HepG2 (cell line): ENCODE measurements around the gene SIRPA. TPM values are rescaled to one million over a fixed set of nuclear protein-coding genes. Genes with fewer than 3 reads are reported as not detected.

Source experiments
- ATAC-seq: fragments of 200-7000 bp; cut with Tn5 transposase; 3 replicates; pipeline ENCODE4 v1.9.1; 2020; ENCODE audit warnings: mild to moderate bottlenecking, moderate library complexity
- BruUV-seq: library from RNA; stranded (reverse); fragments of 400-500 nt; replicated peaks from 2 replicates; lab custom pipeline; 2021; lab: Mats Ljungman, UMichigan
- CTCF ChIA-PET: fragments of 300-600 bp; formaldehyde crosslinking; extraction: SDS; loops from one replicate; lab custom pipeline; 2021; ENCODE audit warnings: low total read pairs, inconsistent platforms, low intra/inter-chr PET ratio; lab: Yijun Ruan, JAX
- POLR2A ChIA-PET: fragments of 350-600 bp; sonication (Branson Sonifier 250); formaldehyde crosslinking; loops from one replicate; lab custom pipeline; 2020; ENCODE audit warnings: antibody characterized with exemption, inconsistent platforms; lab: Yijun Ruan, JAX
- DNase-seq: peaks from one replicate; pipeline ENCODE4 v3.0.0-alpha.2; 2015; ENCODE audit warnings: low spot score
- FAIRE-seq: peaks from 3 replicates; lab custom pipeline; 2011; peaks lifted over from hg19 to GRCh38; lab: Jason Lieb, UNC
- H2AFZ ChIP-seq: one replicate; pipeline ENCODE4 v1.6.1; 2011; ENCODE audit warnings: low read length, inconsistent platforms
- H3K27ac ChIP-seq: fragments of 300-600 bp; 3 replicates; pipeline ENCODE4 v1.8.0; 2011; ENCODE audit warnings: mixed run types, mild to moderate bottlenecking, mixed read lengths, low read length, inconsistent platforms; ENCODE audit not compliant: insufficient read depth; ENCODE audit errors: extremely low read length
- H3K27me3 ChIP-seq, 2 experiments: fragments of 200-600 bp in 1 of 2; 2 replicates in 1 of 2; 3 replicates in 1 of 2; pipeline versions ENCODE4 v1.6.0 to v1.8.0; 2011; ENCODE audit warnings: low read length in 2 of 2, mild to moderate bottlenecking in 2 of 2, moderate library complexity in 2 of 2, inconsistent platforms in 1 of 2; ENCODE audit not compliant: insufficient read depth in 2 of 2, control insufficient read depth in 1 of 2
- H3K36me3 ChIP-seq, 2 experiments: fragments of 200-600 bp in 1 of 2; replicated peaks in 1 of 2; 2 replicates in 1 of 2; 3 replicates in 1 of 2; pipeline versions ENCODE4 v1.5.1 to v1.8.0; 2011; ENCODE audit warnings: low read length in 2 of 2, inconsistent platforms in 1 of 2; ENCODE audit not compliant: insufficient read depth in 2 of 2, control insufficient read depth in 1 of 2
- H3K4me1 ChIP-seq: 2 replicates; pipeline ENCODE4 v1.5.1; 2012; ENCODE audit warnings: low read length, inconsistent platforms; ENCODE audit not compliant: insufficient read depth
- H3K4me2 ChIP-seq: 2 replicates; pipeline ENCODE4 v1.6.0; 2011; ENCODE audit warnings: low read depth, low read length, inconsistent platforms
- H3K4me3 ChIP-seq, 3 experiments: fragments of 200-600 bp in 1 of 3; sonication (generic), shearing (Covaris generic) in 1 of 3; replicated peaks in 1 of 3; 2 replicates each; pipeline ENCODE4 v1.5.1; 2011 to 2016; ENCODE audit warnings: low read length in 3 of 3, inconsistent platforms in 2 of 3, low read depth in 2 of 3, mild to moderate bottlenecking in 2 of 3, control low read depth in 1 of 3, mixed read lengths in 1 of 3; ENCODE audit not compliant: insufficient read depth in 1 of 3
- H3K79me2 ChIP-seq: one replicate; pipeline ENCODE4 v1.6.1; 2011; ENCODE audit warnings: low read length, inconsistent platforms; ENCODE audit not compliant: insufficient read depth
- H3K9ac ChIP-seq: 2 replicates; pipeline ENCODE4 v1.6.0; 2011; ENCODE audit warnings: mild to moderate bottlenecking, low read depth, low read length, inconsistent platforms; ENCODE audit not compliant: insufficient read depth
- H3K9me3 ChIP-seq: 2 replicates; pipeline ENCODE4 v1.5.1; 2012; ENCODE audit warnings: mild to moderate bottlenecking, low read length
- H4K20me1 ChIP-seq: 2 replicates; pipeline ENCODE4 v1.6.0; 2011; ENCODE audit warnings: inconsistent platforms, mild to moderate bottlenecking, low read length, moderate library complexity; ENCODE audit not compliant: insufficient read depth
- ARNT2 ChIP-seq: sonication (generic); formaldehyde crosslinking; IDR thresholded peaks from 2 replicates; pipeline ENCODE4 v1.8.0; 2022; ENCODE audit warnings: mild to moderate bottlenecking, low read depth, missing genetic modification reagents, moderate library complexity
- DNMT1 ChIP-seq: sonication (generic); formaldehyde crosslinking; IDR thresholded peaks from 2 replicates; pipeline ENCODE4 v1.5.1; 2020; ENCODE audit warnings: mild to moderate bottlenecking, missing genetic modification reagents
- GABPB1 ChIP-seq: IDR thresholded peaks from 2 replicates; pipeline ENCODE4 v1.6.1; 2016; ENCODE audit warnings: mild to moderate bottlenecking, missing genetic modification reagents, moderate library complexity, missing compliant biosample characterization
- HNF4G ChIP-seq, 2 experiments: sonication (generic) in 1 of 2; formaldehyde crosslinking in 1 of 2; IDR thresholded peaks; 2 replicates each; pipeline versions ENCODE4 v1.4.0 to v1.6.1; 2011 to 2020; ENCODE audit warnings: borderline replicate concordance in 2 of 2, low read depth in 2 of 2, mild to moderate bottlenecking in 2 of 2, low read length in 1 of 2, missing genetic modification reagents in 1 of 2, moderate library complexity in 1 of 2
- IRF2 ChIP-seq: IDR thresholded peaks from 2 replicates; pipeline ENCODE4 v1.6.1; 2018; ENCODE audit warnings: missing genetic modification reagents, missing compliant biosample characterization
- ONECUT2 ChIP-seq: sonication (generic); formaldehyde crosslinking; IDR thresholded peaks from 2 replicates; pipeline ENCODE4 v1.4.0; 2020; ENCODE audit warnings: missing genetic modification reagents
- PHB2 ChIP-seq: fragments of 450-650 bp; IDR thresholded peaks from 2 replicates; pipeline ENCODE4 v1.6.1; 2018; ENCODE audit not compliant: partially characterized antibody
- PHF20 ChIP-seq: sonication (generic); formaldehyde crosslinking; IDR thresholded peaks from 2 replicates; pipeline ENCODE4 v1.5.0; 2020; ENCODE audit warnings: mild to moderate bottlenecking, missing genetic modification reagents
- RCOR2 ChIP-seq: IDR thresholded peaks from 2 replicates; pipeline ENCODE4 v1.6.1; 2016; ENCODE audit warnings: missing biosample characterization, missing genetic modification reagents
- TRIM24 ChIP-seq: sonication (generic); formaldehyde crosslinking; IDR thresholded peaks from 2 replicates; pipeline ENCODE4 v1.8.0; 2022; ENCODE audit warnings: mild to moderate bottlenecking, missing genetic modification reagents
- U2AF1 ChIP-seq: fragments of 200-400 bp; formaldehyde crosslinking; optimal IDR thresholded peaks from 2 replicates; pipeline ENCODE3; 2017; ENCODE audit warnings: mild to moderate bottlenecking, low read depth, low read length
- ZFYVE20 ChIP-seq: sonication (generic); formaldehyde crosslinking; IDR thresholded peaks from 2 replicates; pipeline ENCODE4 v1.8.0; 2023; ENCODE audit warnings: low read depth, mild to moderate bottlenecking, moderate library complexity, missing genetic modification reagents, borderline replicate concordance
- ZNF446 ChIP-seq: sonication (generic); formaldehyde crosslinking; IDR thresholded peaks from 2 replicates; pipeline ENCODE4 v1.5.0; 2020; ENCODE audit warnings: mild to moderate bottlenecking, missing genetic modification reagents
- ZNF563 ChIP-seq: sonication (generic); formaldehyde crosslinking; IDR thresholded peaks from 2 replicates; pipeline ENCODE4 v1.8.0; 2022; ENCODE audit warnings: mild to moderate bottlenecking, moderate library complexity, missing genetic modification reagents
- ZNF589 ChIP-seq: sonication (generic); formaldehyde crosslinking; conservative IDR thresholded peaks from 2 replicates; pipeline ENCODE4 v1.8.0; 2022; ENCODE audit warnings: mild to moderate bottlenecking, moderate library complexity, missing genetic modification reagents
- ZNF670 ChIP-seq: sonication (generic); formaldehyde crosslinking; IDR thresholded peaks from 2 replicates; pipeline ENCODE4 v1.8.0; 2022; ENCODE audit warnings: mild to moderate bottlenecking, missing genetic modification reagents, borderline replicate concordance
- ZNF775 ChIP-seq: sonication (generic); formaldehyde crosslinking; IDR thresholded peaks from 2 replicates; pipeline ENCODE4 v1.4.0; 2020; ENCODE audit warnings: missing genetic modification reagents, mild to moderate bottlenecking, moderate library complexity, borderline replicate concordance
- WGBS: methylation state at CpG from one replicate; pipeline ENCODE4 v1.1.6; 2017; ENCODE audit warnings: low lambda C conversion rate; 5-methylcytosine and 5-hydroxymethylcytosine counted together
- in situ Hi-C: cut with HindIII; loops from 2 replicates; pipeline ENCODE4 v1.10.0; 2017; ENCODE audit warnings: low pct_unique_long_range_greater_than_20kb; ENCODE audit not compliant: extremely low pct_ligation_motif_present
- intact Hi-C: fragments of 100-400 bp; cut with micrococcal nuclease; formaldehyde crosslinking; loops from one replicate; pipeline ENCODE4 v1.10.0; 2022; ENCODE audit not compliant: unreplicated experiment
- polyA plus RNA-seq, 8 experiments: library from polyadenylated mRNA; depleted of rRNA in 3 of 8; stranded (reverse) in 7 of 8; unstranded in 1 of 8; fragments of >200 nt; fragmentation: Illumina TruSeq in 4 of 8; extraction: Trizol in 4 of 8; gene quantifications; 2 replicates each; pipeline versions ENCODE4 v1.2.1 to v1.2.3, GENCODE V29; 2011 to 2016; ENCODE audit warnings: low read depth in 4 of 8, missing spikeins in 1 of 8, mixed read lengths in 1 of 8; ENCODE audit not compliant: insufficient read depth in 1 of 8
- total RNA-seq, 5 experiments: library from RNA; depleted of rRNA; stranded (reverse); fragments of >200 nt; fragmentation: Illumina TruSeq; extraction: Trizol; gene quantifications; 2 replicates each; pipeline ENCODE4 v1.2.3, GENCODE V29; 2016; ENCODE audit warnings: low read depth in 1 of 5
- TF ChIP-seq, protein P1 (sequence below): sonication (generic); formaldehyde crosslinking; IDR thresholded peaks from 2 replicates; pipeline ENCODE4 v1.5.1; 2020; ENCODE audit warnings: mild to moderate bottlenecking, missing genetic modification reagents

The SIRPA gene
- total and polyA plus RNA-seq, 2 of the 13 experiments (the other 11 are each of a cell fraction or from before 2014, with no cell fraction given) = 7.2 to 17.6 TPM

DNA sequence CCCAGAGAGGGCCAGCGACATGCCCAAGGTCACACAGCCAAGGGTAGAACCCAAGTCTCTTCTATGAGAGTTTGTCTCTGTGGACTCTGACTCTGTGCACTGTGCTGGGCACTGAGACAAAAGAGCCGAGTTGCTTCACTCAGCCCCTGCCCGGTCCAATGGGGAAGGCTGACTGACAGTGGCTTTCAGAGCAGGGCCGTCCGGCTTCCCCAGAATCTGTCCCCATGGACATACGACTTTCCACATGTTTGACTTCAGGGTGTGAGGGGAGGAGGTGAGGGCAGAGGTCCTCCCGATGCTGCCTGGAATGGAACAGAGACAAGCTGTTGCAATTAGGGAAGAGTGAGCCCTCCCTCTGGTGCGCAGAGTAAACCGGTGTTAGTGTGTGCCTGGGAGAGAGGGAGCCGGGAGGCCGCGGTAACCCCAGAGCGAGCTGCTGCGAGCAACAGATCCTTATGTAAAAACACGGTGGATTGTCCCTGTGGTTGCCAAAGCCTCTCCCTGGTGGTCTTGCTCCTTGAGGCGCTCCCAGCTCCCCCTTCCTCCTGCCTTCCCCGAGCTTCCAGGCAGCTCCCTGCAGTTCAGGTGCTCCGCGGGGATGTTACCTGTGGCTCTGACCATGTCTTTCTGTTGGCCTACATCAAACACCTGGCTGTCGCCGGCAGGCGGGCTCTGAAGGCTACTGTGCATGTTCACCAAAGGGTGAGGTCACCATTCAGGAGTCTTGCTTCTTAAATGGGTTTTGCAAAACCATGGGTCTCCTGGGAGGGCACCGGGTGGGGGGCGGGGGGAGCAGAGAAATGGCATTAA is 672 bp downstream of the SIRPA start (continued):
- TF ChIP-seq ZNF775 (CRISPR knock-in tag) = no peak
- TF ChIP-seq ZNF446 (CRISPR knock-in tag) = no peak
- peak; percentile 77 for TF ChIP-seq RCOR2
- peak; percentile 71; the same call in 1 of the 2 replicates for TF ChIP-seq ZNF563 (CRISPR knock-in tag)
- TF ChIP-seq U2AF1 = peak; percentile 40
- 0 out of 2 replicates have a peak, but pooled peaks have one; percentile 2 for TF ChIP-seq HNF4G (IDR thresholded peaks at IDR 0.05; ENCODE audit: borderline replicate concordance, low read depth, low read length)
- TF ChIP-seq HNF4G (CRISPR knock-in tag; IDR thresholded peaks at IDR 0.05; ENCODE audit: borderline replicate concordance, low read depth) = no peak
- TF ChIP-seq PHF20 (CRISPR knock-in tag) = no peak
- TF ChIP-seq, all 625 proteins: peak for 31

DNA sequence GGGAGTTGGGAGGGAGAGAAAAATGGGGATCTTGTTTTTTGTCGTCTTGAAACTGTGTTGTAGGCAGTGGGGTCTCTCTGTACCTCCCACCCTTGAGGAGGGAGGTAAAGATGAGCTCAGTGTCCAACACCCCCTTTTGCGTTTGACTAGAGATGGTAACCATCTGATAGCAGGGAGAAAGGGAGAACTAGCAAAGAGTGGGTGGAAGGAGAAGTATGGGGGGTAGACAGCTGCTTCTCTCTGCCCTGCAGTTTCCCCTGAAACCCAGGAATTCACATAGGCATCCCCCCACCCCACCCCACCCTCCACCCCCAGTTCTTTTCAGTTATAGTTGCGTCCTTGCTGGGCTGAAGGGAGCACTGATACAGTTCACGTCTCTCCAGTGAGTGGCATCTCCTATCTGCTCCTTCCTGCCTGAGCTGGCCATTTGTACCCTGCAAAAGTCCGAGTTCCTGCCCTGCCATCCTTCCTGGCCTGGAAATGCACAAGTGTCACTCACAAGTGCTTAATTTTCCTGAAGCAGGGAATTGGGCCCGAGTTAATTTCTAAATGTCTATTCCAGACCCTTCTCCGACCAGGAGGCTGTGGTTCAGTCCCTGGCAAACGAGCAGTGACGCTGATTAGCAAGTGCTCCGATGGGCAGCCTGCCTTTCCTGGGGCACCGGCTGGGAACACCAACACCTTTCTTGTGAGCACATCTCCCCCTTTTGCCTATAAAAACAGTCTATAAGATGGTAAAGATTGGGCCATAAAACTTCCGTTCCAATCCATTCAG is 1.5 kb downstream of the SIRPA start:
- ChIA-PET POLR2A (interaction anchor here (0.7 to 1.2 kb wide), 2 partner anchors 12 to 26 kb away, joined by 3 to 4 read pairs; no protein-coding TSS in a partner anchor), CTCF (no interaction called here)
- H3K36me3 ChIP-seq = no peaks in the 10 kb centered on the region
- DNase-seq (no peak), FAIRE-seq (no peak), ATAC-seq (no peak)
- intact Hi-C loops (loop anchor here (5.0 kb wide), 1 partner anchor 196 kb away; no protein-coding TSS in a partner anchor), in situ Hi-C loops (no loop called here)
- H3K4me1 ChIP-seq = peaks cover 57% of the 10 kb centered on the region
- H3K4me2 ChIP-seq = peak overlapping the region; percentile 88
- peaks cover 10 to 20% of the 10 kb centered on the region in 2 experiments; a peak in 4 of 5 replicates for H3K27me3 ChIP-seq
- no peaks in the 10 kb centered on the region for H3K9me3 ChIP-seq
- no peak overlapping the region for H2AFZ ChIP-seq
- H3K27ac ChIP-seq = no peak overlapping the region
- TSS peak; percentile 35 for BruUV-seq
- peak overlapping the region in 2 of 3 experiments; percentile 76 to 81; a peak in 2 of 6 replicates for H3K4me3 ChIP-seq
- peaks cover 8% of the 10 kb centered on the region for H3K79me2 ChIP-seq
- 78% methylated on average over 12 of the region's 12 CpGs for WGBS
- H4K20me1 ChIP-seq = peaks cover 2% of the 10 kb centered on the region; the same call in 1 of the 2 replicates
- H3K9ac ChIP-seq = no peak overlapping the region
- TF ChIP-seq DNMT1 (CRISPR knock-in tag) = no peak
- TF ChIP-seq TRIM24 = no peak
- TF ChIP-seq ARNT2 (CRISPR knock-in tag) = no peak
- TF ChIP-seq GABPB1 (CRISPR knock-in tag) = no peak
- no peak for TF ChIP-seq ZFYVE20 (CRISPR knock-in tag)
- no peak for TF ChIP-seq ZNF589
- TF ChIP-seq ONECUT2 (CRISPR knock-in tag) = no peak
- no peak for TF ChIP-seq IRF2 (CRISPR knock-in tag)
- TF ChIP-seq, protein P1, sequence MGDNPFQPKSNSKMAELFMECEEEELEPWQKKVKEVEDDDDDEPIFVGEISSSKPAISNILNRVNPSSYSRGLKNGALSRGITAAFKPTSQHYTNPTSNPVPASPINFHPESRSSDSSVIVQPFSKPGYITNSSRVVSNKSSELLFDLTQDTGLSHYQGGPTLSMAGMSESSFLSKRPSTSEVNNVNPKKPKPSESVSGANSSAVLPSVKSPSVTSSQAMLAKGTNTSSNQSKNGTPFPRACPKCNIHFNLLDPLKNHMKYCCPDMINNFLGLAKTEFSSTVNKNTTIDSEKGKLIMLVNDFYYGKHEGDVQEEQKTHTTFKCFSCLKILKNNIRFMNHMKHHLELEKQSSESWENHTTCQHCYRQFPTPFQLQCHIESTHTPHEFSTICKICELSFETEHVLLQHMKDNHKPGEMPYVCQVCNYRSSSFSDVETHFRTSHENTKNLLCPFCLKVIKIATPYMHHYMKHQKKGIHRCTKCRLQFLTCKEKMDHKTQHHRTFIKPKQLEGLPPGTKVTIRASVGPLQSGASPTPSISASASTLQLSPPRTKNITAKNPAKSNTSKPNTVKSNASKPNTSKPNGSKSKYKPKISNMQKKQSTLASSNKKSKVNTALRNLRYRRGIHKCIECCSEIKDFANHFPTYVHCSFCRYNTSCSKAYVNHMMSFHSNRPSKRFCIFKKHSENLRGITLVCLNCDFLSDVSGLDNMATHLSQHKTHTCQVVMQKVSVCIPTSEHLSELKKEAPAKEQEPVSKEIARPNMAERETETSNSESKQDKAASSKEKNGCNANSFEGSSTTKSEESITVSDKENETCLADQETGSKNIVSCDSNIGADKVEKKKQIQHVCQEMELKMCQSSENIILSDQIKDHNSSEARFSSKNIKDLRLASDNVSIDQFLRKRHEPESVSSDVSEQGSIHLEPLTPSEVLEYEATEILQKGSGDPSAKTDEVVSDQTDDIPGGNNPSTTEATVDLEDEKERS (CRISPR knock-in tag) = no peak
- no peak for TF ChIP-seq ZNF670 (CRISPR knock-in tag)
- TF ChIP-seq PHB2 = no peak
